Breast epithelium (tissue), 3 donors: ENCODE data around the gene CPNE5.

ENCODE experiments used
- CTCF ChIP-seq, 3 donors: fragments of 450-650 bp; IDR thresholded peaks; one replicate each; pipeline ENCODE4 v1.5.1; 2016 to 2017; ENCODE audit warnings: antibody characterized with exemption in 3 of 3, mild to moderate bottlenecking in 3 of 3, moderate library complexity in 3 of 3
- POLR2AphosphoS5 ChIP-seq, 3 donors: sonication (generic); formaldehyde crosslinking; IDR thresholded peaks; one replicate each; pipeline ENCODE4 v1.6.1; 2017; ENCODE audit warnings: antibody characterized with exemption in 3 of 3

GRCh38 chr6:36745836-36746235 lies 93.4 kb downstream of the CPNE5 start:
- TF ChIP-seq CTCF (IDR thresholded peaks at IDR 0.05) (no peak), POLR2AphosphoS5 (IDR thresholded peaks at IDR 0.05) (no peak)
